GM19328 (cell line): ENCODE results near the gene HMHB1.

Experiments
- ATAC-seq: cut with Tn5 transposase; IDR thresholded peaks from one replicate; pipeline ENCODE4 v1.9.1; 2021; ENCODE audit warnings: mild to moderate bottlenecking, moderate library complexity; ENCODE audit not compliant: unreplicated experiment

HMHB1 gene

GRCh38 chr5:143812085-143812705, at the start of gene HMHB1:
HMHB1 (plus strand) TSS chr5:143812161.
- ATAC-seq: no peak

- ATAC-seq: no peak
These were observed 49.2 kb upstream of the HMHB1 start for GRCh38 chr5:143762636-143763220.

GRCh38 chr5:143767162-143767561, 44.8 kb upstream of the HMHB1 start:
- ATAC-seq: no peak

- ATAC-seq: no peak
These were observed 42.8 kb upstream of the HMHB1 start for GRCh38 chr5:143769026-143769786.

- no peak for ATAC-seq
These were observed 41.5 kb upstream of the HMHB1 start for GRCh38 chr5:143770450-143770849.

- no peak for ATAC-seq
These were observed 40.8 kb upstream of the HMHB1 start for GRCh38 chr5:143771189-143771588.

GRCh38 chr5:143771602-143772001, 40.4 kb upstream of the HMHB1 start:
- no peak for ATAC-seq

GRCh38 chr5:143772621-143773020, 39.3 kb upstream of the HMHB1 start:
- ATAC-seq: no peak

- no peak for ATAC-seq
These were observed 36.7 kb upstream of the HMHB1 start for GRCh38 chr5:143775258-143775657.

GRCh38 chr5:143776951-143777350, 35.0 kb upstream of the HMHB1 start:
- no peak for ATAC-seq

- ATAC-seq: no peak
These were observed 32.5 kb upstream of the HMHB1 start for GRCh38 chr5:143779506-143779905.

GRCh38 chr5:143781993-143782520, 29.9 kb upstream of the HMHB1 start:
- no peak for ATAC-seq

GRCh38 chr5:143782588-143783386, 29.2 kb upstream of the HMHB1 start:
- ATAC-seq: no peak

GRCh38 chr5:143788401-143788800, 23.6 kb upstream of the HMHB1 start:
- no peak for ATAC-seq

- no peak for ATAC-seq
These were observed 21.4 kb upstream of the HMHB1 start for GRCh38 chr5:143790457-143791112.

GRCh38 chr5:143791848-143792731, 19.9 kb upstream of the HMHB1 start:
- ATAC-seq: no peak

- ATAC-seq: no peak
These were observed 18.7 kb upstream of the HMHB1 start for GRCh38 chr5:143793249-143793648.

- no peak for ATAC-seq
These were observed 15.8 kb upstream of the HMHB1 start for GRCh38 chr5:143796125-143796524.

GRCh38 chr5:143796753-143797152, 15.2 kb upstream of the HMHB1 start:
- no peak for ATAC-seq

- ATAC-seq: no peak
These were observed 11.2 kb upstream of the HMHB1 start for GRCh38 chr5:143800715-143801114.
